ENCODE measurements around the gene SYNGR4.

SYNGR4 gene

DNA sequence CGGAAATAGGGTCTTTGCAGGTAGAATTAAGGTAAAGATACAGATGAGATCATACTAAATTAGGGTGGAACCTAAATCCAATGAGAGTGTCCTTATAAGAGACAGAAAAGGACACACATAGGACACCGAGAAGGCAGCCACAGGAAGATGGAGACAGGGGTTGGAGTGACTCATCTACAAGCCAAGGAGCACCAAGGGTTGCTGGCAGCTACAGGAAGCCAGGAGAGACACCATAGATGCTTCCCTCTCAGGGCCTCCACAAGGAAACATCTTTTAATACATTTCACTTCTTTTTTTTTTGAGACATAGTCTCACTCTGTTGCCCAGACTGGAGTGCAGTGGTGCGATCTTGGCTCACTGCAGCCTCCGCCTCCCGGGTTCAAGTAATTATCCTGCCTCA, 10.5 kb upstream of the SYNGR4 start:
- TF ChIP-seq, protein P1, sequence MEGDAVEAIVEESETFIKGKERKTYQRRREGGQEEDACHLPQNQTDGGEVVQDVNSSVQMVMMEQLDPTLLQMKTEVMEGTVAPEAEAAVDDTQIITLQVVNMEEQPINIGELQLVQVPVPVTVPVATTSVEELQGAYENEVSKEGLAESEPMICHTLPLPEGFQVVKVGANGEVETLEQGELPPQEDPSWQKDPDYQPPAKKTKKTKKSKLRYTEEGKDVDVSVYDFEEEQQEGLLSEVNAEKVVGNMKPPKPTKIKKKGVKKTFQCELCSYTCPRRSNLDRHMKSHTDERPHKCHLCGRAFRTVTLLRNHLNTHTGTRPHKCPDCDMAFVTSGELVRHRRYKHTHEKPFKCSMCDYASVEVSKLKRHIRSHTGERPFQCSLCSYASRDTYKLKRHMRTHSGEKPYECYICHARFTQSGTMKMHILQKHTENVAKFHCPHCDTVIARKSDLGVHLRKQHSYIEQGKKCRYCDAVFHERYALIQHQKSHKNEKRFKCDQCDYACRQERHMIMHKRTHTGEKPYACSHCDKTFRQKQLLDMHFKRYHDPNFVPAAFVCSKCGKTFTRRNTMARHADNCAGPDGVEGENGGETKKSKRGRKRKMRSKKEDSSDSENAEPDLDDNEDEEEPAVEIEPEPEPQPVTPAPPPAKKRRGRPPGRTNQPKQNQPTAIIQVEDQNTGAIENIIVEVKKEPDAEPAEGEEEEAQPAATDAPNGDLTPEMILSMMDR (IDR thresholded peaks at IDR 0.05; ENCODE audit: borderline replicate concordance, insufficient read depth, low read depth, low read length): no peak
- H3K4me3 ChIP-seq (ENCODE audit: low read depth, low read length): no peak overlapping the region

DNA sequence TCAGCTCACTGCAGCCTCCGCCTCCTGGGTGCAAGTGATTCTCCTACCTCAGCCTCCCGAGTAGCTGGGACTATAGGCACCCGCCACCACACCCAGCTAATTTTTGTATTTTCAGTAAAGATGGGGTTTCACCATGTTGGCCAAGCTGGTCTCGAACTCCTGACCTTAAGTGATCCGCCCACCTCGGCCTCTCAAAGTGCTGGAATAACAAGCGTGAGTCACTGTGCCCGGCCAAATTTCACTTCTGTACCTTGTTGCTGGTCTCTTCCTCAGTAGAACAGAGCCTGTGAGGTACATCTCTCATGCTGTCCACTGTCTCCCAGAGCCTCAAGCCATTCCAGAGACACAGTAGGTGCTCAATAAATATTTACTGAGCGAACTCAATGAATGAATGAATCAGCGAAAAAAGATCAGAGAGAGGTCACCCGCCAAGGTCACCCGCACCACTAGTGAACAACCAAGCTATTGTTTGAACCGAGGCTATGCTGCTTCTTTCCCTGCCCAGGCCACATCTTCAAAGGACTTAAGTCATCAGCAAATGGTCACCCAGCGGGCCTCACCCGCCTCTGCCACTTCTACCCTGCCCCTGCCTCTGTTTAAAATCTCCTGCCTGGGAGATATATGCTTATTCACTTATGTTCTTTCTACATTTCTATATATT, 9.7 kb upstream of the SYNGR4 start:
- no peak overlapping the region for H3K4me3 ChIP-seq (ENCODE audit: low read depth, low read length)
- TF ChIP-seq, protein P1 (IDR thresholded peaks at IDR 0.05; ENCODE audit: borderline replicate concordance, insufficient read depth, low read depth, low read length): no peak

DNA sequence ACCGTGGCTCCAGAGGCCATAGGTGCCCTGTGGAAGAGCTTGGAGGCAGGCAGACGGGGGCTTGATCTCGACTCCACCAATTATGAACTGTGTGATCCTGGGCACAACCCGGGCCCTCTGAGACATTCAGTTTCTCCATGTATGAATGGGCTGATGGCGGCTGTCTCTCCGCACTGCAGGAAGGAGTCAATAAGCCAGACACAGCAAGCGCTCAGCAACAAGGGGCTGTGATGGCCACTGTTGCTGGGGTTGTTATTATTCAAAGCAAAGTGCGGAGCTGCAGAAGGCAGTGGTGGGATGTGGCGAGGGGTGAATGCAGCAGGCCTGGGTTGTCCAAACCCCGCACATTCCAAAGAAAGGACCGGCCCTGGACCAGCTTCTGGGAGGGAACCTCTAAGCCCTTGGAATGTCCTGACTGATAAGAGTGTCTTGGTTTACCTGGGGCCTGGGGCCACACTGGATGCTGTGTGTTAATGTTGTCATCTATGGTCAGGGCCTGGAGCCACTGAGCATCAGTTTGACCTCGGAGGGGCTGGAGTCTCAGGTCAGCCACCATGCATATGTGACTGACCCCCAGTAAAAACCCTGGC, 8.7 kb upstream of the SYNGR4 start:
- no peak overlapping the region for H3K4me3 ChIP-seq (ENCODE audit: low read depth, low read length)
- TF ChIP-seq, protein P1 (IDR thresholded peaks at IDR 0.05; ENCODE audit: borderline replicate concordance, insufficient read depth, low read depth, low read length): no peak

DNA sequence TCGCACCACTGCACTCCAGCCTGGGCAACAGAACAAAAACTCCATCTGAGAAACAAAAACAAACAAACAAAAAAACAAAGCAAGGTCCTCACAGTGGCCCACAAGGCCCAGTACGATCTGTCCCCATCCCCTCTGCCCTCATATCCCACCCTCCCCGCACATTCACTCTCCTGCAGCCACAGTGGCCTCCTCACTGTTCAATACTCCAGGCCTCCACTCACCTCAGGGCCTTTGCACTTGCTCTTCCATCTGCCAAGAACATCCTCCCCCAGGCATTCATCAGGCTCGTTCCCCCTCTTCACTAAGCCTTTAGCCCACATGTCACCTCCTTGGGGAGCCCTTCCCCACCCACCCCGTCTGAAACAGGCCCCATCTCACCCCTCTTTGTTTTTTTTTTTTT, 5.0 kb upstream of the SYNGR4 start:
- TF ChIP-seq, protein P1 (IDR thresholded peaks at IDR 0.05; ENCODE audit: borderline replicate concordance, insufficient read depth, low read depth, low read length): no peak
- no peak overlapping the region for H3K4me3 ChIP-seq (ENCODE audit: low read depth, low read length)

DNA sequence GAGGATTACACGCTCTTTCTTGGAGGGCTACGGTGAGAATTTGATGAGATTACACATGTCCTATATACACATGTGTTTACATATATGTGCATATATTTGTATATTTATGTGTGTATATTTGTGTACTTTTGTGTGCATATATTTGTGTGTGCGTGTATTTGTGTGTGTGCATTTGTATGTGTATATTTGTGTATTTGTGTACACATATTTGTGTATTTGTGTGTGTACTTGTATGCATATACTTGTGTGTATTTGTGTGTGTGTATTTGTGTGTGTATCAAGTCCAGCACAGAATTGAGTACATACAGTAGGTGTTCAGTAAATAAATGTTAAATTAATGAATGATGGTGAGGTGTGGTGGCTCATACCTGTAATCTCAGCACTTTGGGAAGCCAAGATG, 2.3 kb upstream of the SYNGR4 start:
- TF ChIP-seq, protein P1 (IDR thresholded peaks at IDR 0.05; ENCODE audit: borderline replicate concordance, insufficient read depth, low read depth, low read length): no peak
- H3K4me3 ChIP-seq (ENCODE audit: low read depth, low read length): no peak overlapping the region

DNA sequence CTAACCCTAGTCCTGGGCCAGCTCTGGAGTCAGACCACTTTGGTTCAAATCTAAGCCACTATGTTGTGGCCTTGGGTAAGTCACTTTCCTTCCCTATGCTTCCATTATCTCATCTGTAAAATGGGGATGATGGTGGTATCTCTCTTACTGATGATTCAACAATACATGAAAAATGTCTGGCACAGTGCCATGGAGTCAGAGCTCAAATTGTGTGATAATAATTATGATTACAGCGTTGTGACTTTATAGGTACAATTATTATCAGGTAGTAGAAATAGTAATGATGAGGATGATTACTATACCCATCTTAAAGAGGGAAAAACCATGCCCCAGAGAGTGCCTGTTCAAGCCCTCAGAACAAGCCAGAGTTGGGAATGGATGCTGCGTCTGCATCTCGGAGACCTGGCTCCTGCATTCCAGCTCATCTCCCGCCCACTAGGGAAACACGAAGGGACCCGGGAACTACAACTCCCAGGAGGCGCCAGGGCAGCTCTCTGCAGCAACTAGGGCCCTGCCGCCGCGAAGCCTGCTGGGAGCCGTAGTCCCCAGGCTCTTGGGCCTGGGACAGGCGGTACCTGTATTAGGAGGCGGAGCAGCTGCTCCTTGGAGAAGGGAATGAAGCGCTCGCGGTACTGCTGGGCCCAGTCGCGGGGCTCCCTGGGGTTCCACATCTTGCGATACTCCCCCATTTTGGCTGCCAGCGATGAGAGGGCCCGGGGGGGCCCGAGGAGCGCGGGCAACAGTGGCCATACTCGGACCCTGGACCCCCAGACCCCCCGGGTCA, 1.3 kb upstream of the SYNGR4 start:
- TF ChIP-seq, protein P1 (IDR thresholded peaks at IDR 0.05; ENCODE audit: borderline replicate concordance, insufficient read depth, low read depth, low read length): no peak
- H3K4me3 ChIP-seq (ENCODE audit: low read depth, low read length): peak overlapping the region; percentile 65

DNA sequence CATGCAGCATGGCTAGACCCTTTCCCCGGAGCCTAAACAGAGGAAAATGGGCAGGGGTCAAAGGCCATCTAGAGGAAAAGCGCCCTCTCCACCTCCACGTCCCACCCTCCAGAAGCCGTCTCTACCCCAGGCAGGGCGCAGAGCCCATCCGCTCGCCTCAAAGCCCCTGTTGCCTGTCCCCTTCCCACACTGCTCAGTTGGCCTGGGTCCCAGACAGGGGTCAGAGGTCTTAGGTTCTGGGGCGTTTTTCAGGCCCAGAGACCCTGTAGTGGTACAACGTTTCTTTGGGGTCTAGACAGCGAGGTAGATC, 712 bp upstream of the SYNGR4 start:
- peak overlapping the region; percentile 65 for H3K4me3 ChIP-seq (ENCODE audit: low read depth, low read length)
- TF ChIP-seq, protein P1 (IDR thresholded peaks at IDR 0.05; ENCODE audit: borderline replicate concordance, insufficient read depth, low read depth, low read length): no peak

Measured in GM12875 (cell line).